ENCODE data around the gene SCN3A. TPM values are rescaled to one million over a fixed set of nuclear protein-coding genes. Genes with fewer than 3 reads are reported as not detected.

The SCN3A gene
- polyA plus RNA-seq, 1 donor from 2014 or later: 161 TPM

DNA sequence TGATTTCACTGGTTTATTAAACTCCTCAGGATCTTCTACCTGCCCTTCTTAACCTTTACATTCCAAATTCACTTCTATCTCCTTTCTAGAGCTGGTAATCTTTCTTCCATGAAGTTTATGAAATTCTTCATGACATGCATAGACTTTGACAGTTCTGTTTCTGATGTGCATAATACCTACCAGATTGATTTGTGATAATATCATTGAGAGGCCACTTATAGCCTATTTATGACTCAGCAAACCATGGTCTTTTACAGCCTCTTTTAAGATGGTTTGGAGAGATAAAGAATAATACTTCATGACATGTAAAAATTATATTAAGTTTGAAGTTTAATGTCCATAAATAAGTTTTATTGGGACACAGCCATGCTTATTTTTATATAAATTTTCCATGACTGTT lies 49.3 kb upstream of the SCN3A start (continued):
- no peak for TF ChIP-seq POLR2AphosphoS5 (IDR thresholded peaks at IDR 0.05)

DNA sequence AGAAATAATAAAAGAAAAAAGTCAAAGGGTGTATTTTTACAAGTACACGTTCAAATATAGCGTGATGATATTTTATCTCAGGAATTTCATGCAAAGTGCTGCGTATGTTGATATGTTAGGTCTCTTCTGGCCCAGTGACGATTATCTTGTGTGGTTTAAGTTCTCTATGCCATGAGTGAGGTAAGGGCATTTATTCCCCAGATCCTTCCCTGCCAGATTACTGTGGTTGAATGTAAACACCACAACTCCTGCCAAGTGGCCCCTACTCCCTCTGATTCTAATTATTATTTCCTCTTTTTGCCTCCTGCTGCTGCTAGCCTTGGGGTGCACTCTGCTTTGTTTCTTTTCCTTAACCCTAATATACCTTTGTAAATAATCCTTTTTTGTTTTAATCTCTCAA lies 47.5 kb upstream of the SCN3A start:
- H3K4me3 ChIP-seq (ENCODE audit: low read length): no peak overlapping the region
- no peak overlapping the region for H3K4me2 ChIP-seq (ENCODE audit: low read length)
- no peaks in the 10 kb centered on the region for H3K9me2 ChIP-seq (ENCODE audit: insufficient read depth, low read length)
- H3K27me3 ChIP-seq (ENCODE audit: insufficient read depth, low read depth, low read length): no peaks in the 10 kb centered on the region
- H3K79me2 ChIP-seq (replicated peaks; ENCODE audit: insufficient read depth, low read length): peaks cover 4% of the 10 kb centered on the region
- no peak overlapping the region for H3K27ac ChIP-seq (ENCODE audit: low read length)
- H2AFZ ChIP-seq (ENCODE audit: low read depth, low read length): no peak overlapping the region
- TF ChIP-seq RAD21 (conservative IDR thresholded peaks at IDR 0.05) (no peak), MXI1 (conservative IDR thresholded peaks at IDR 0.05; ENCODE audit: poor library complexity, severe bottlenecking) (no peak), EZH2 (IDR thresholded peaks at IDR 0.05; ENCODE audit: borderline replicate concordance, insufficient read depth, low read length, poor library complexity, severe bottlenecking) (no peak), EP300 (conservative IDR thresholded peaks at IDR 0.05; ENCODE audit: poor library complexity, severe bottlenecking) (no peak), SMC3 (conservative IDR thresholded peaks at IDR 0.05; ENCODE audit: poor library complexity) (no peak), TAF1 (IDR thresholded peaks at IDR 0.05; ENCODE audit: low read depth) (no peak), POLR2AphosphoS5 (IDR thresholded peaks at IDR 0.05) (no peak)
- TF ChIP-seq, protein P1, sequence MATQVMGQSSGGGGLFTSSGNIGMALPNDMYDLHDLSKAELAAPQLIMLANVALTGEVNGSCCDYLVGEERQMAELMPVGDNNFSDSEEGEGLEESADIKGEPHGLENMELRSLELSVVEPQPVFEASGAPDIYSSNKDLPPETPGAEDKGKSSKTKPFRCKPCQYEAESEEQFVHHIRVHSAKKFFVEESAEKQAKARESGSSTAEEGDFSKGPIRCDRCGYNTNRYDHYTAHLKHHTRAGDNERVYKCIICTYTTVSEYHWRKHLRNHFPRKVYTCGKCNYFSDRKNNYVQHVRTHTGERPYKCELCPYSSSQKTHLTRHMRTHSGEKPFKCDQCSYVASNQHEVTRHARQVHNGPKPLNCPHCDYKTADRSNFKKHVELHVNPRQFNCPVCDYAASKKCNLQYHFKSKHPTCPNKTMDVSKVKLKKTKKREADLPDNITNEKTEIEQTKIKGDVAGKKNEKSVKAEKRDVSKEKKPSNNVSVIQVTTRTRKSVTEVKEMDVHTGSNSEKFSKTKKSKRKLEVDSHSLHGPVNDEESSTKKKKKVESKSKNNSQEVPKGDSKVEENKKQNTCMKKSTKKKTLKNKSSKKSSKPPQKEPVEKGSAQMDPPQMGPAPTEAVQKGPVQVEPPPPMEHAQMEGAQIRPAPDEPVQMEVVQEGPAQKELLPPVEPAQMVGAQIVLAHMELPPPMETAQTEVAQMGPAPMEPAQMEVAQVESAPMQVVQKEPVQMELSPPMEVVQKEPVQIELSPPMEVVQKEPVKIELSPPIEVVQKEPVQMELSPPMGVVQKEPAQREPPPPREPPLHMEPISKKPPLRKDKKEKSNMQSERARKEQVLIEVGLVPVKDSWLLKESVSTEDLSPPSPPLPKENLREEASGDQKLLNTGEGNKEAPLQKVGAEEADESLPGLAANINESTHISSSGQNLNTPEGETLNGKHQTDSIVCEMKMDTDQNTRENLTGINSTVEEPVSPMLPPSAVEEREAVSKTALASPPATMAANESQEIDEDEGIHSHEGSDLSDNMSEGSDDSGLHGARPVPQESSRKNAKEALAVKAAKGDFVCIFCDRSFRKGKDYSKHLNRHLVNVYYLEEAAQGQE (IDR thresholded peaks at IDR 0.05; ENCODE audit: borderline replicate concordance): no peak
- TF ChIP-seq, protein P2, sequence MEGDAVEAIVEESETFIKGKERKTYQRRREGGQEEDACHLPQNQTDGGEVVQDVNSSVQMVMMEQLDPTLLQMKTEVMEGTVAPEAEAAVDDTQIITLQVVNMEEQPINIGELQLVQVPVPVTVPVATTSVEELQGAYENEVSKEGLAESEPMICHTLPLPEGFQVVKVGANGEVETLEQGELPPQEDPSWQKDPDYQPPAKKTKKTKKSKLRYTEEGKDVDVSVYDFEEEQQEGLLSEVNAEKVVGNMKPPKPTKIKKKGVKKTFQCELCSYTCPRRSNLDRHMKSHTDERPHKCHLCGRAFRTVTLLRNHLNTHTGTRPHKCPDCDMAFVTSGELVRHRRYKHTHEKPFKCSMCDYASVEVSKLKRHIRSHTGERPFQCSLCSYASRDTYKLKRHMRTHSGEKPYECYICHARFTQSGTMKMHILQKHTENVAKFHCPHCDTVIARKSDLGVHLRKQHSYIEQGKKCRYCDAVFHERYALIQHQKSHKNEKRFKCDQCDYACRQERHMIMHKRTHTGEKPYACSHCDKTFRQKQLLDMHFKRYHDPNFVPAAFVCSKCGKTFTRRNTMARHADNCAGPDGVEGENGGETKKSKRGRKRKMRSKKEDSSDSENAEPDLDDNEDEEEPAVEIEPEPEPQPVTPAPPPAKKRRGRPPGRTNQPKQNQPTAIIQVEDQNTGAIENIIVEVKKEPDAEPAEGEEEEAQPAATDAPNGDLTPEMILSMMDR (IDR thresholded peaks at IDR 0.05; ENCODE audit: poor library complexity, severe bottlenecking): no peak
- H4K20me1 ChIP-seq (ENCODE audit: insufficient read depth): no peaks in the 10 kb centered on the region
- no peaks in the 10 kb centered on the region for H3K36me3 ChIP-seq (ENCODE audit: insufficient read depth, low read length)
- H3K9ac ChIP-seq (ENCODE audit: low read length): no peak overlapping the region
- H3F3A ChIP-seq (ENCODE audit: insufficient read depth, low read length, poor library complexity, severe bottlenecking): no peaks in the 10 kb centered on the region
- H3K9me3 ChIP-seq (ENCODE audit: low read length): no peaks in the 10 kb centered on the region

GRCh38 chr2:165248238-165248637 lies 44.4 kb upstream of the SCN3A start:
- Histone ChIP-seq H3K79me2 (replicated peaks; ENCODE audit: insufficient read depth, low read length) (peaks cover 19% of the 10 kb centered on the region), H4K20me1 (ENCODE audit: insufficient read depth) (no peaks in the 10 kb centered on the region), H3K9ac (ENCODE audit: low read length) (no peak overlapping the region), H3K27ac (ENCODE audit: low read length) (no peak overlapping the region), H3F3A (ENCODE audit: insufficient read depth, low read length, poor library complexity, severe bottlenecking) (no peaks in the 10 kb centered on the region), H2AFZ (ENCODE audit: low read depth, low read length) (no peak overlapping the region), H3K27me3 (ENCODE audit: insufficient read depth, low read depth, low read length) (no peaks in the 10 kb centered on the region), H3K4me3 (ENCODE audit: low read length) (no peak overlapping the region), H3K4me2 (ENCODE audit: low read length) (no peak overlapping the region), H3K36me3 (ENCODE audit: insufficient read depth, low read length) (no peaks in the 10 kb centered on the region), H3K9me3 (ENCODE audit: low read length) (no peaks in the 10 kb centered on the region), H3K9me2 (ENCODE audit: insufficient read depth, low read length) (no peaks in the 10 kb centered on the region)
- no peak for TF ChIP-seq RAD21 (conservative IDR thresholded peaks at IDR 0.05)
- no peak for TF ChIP-seq MXI1 (conservative IDR thresholded peaks at IDR 0.05; ENCODE audit: poor library complexity, severe bottlenecking)
- no peak for TF ChIP-seq EZH2 (IDR thresholded peaks at IDR 0.05; ENCODE audit: borderline replicate concordance, insufficient read depth, low read length, poor library complexity, severe bottlenecking)
- TF ChIP-seq, protein P2 (IDR thresholded peaks at IDR 0.05; ENCODE audit: poor library complexity, severe bottlenecking): no peak
- TF ChIP-seq POLR2AphosphoS5 (IDR thresholded peaks at IDR 0.05): no peak
- no peak for TF ChIP-seq EP300 (conservative IDR thresholded peaks at IDR 0.05; ENCODE audit: poor library complexity, severe bottlenecking)
- TF ChIP-seq, protein P1 (IDR thresholded peaks at IDR 0.05; ENCODE audit: borderline replicate concordance): no peak
- TF ChIP-seq SMC3 (conservative IDR thresholded peaks at IDR 0.05; ENCODE audit: poor library complexity): no peak
- TF ChIP-seq TAF1 (IDR thresholded peaks at IDR 0.05; ENCODE audit: low read depth): no peak

Measured in neural cell (in vitro differentiated cells).